Stimulated activated CD4-positive, alpha-beta T cell treated with anti-CD3 and anti-CD28 coated beads, Interleukin-15, amount 100 ng/mL, for 24 hours (primary cell): Measurements from ENCODE around the gene CDH4.

ENCODE experiments used
- DNase-seq: peaks from one replicate; pipeline ENCODE4 v3.0.0-alpha.2; 2020

Gene CDH4

GRCh38 chr20:61803915-61804751 is 552.1 kb downstream of the CDH4 start:
- DNase-seq = peak; percentile 7

DNA sequence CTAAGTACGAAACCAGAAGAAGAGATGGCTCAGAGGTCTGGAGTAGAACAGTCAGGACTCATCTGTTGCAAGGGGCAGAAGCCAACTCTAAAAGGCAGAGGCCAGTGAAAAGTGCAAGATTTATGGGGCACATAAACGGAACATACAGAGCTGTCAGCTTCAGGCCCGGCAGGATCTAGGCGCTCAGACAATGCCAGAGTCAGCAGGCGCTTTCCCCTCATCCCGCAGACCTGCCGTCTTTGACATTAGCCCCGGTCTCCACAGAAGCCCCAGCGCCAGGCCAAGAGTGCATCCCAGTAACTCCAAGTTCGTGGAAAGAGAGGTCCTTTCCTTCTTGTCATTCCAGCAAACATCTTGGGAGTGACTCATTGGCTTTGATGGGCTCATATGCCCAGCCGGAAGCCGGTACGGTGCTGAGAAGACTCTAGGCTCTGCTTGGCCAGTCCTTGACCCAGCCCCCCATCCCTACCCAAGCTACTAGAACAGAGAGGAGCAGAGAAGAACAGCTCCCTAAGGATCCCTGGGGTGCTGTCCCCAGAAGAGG is 552.8 kb downstream of the CDH4 start:
- DNase-seq = no peak

GRCh38 chr20:61805365-61805764 is 553.3 kb downstream of the CDH4 start:
- no peak for DNase-seq

DNA sequence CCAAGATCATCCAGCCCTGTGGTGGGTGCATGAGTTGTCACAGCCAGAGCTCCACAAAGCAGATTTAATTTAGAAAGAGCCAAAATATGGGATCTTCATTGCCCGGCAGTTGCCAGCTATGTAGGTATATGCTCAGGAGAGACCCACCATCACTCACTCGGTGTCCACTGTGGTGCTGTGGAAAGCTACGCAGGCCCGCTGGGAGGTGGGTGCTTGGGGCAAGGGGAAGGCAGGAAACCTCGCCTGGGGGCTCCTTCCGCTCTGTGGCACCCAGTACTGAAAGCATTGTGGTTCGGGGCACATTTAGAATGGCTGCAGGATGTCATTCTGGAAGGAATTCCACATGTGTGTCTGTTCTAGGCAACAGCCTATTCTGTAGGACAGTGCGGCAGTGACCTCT is 553.7 kb downstream of the CDH4 start:
- DNase-seq = no peak

DNA sequence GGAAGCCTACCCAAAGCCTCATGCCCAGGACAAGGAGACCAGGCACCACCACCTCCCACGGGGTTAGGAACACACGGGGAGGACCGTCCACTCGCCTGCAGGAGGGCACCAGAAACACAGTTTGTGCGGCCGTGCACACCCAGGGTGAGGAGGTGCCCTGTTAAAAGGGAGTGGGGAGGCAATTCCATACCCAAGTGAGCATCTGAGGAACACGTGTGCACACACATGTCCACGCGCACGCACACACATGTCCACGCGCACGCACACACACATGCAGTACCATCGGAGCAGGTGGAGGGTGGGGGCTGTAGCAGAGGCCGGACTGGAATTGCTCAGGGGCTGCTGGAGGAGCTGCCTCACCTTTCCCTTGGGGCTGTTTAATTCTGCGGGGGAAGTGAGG is 554.3 kb downstream of the CDH4 start:
- DNase-seq = no peak

- no peak for DNase-seq
These were observed 554.9 kb downstream of the CDH4 start for GRCh38 chr20:61806995-61807394.

- DNase-seq = no peak
These were observed 555.6 kb downstream of the CDH4 start for GRCh38 chr20:61807471-61808160.

GRCh38 chr20:61808447-61808846 is 556.4 kb downstream of the CDH4 start:
- no peak for DNase-seq

DNA sequence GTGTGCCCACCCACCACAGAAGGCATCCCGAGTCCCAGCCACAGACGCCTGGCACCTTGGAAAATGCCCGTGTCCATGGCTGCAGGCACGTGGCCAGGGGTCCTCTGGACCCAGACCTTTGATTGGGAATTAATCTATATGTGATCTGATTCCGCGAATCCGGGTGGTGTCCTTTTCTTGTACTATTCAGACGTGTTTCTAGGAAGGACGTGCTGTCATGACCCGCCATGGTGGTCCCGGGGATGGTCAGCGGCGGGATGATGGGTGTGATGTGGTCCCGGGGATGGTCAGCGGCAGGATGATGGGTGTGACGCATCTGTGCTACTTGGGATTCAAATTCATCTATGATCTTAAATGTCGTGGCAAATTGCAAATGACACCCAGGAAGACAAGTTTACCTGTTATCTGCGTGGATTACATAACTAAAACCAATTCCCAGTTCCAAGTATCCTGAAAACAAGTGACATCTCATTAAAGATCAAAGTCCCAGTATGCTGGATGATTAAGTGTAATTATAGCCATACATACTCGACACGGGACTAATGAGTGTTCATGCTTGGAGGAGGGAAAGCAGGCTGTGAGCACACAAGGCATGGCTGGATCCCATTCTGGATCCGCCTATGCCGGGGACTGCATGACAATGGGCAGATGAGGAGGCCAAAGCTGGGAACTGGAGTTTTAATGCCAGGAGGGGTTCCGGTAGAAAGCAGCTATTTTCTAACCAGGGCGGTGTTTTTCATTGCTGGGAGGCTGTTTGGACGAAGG is 557.1 kb downstream of the CDH4 start:
- no peak for DNase-seq

DNA sequence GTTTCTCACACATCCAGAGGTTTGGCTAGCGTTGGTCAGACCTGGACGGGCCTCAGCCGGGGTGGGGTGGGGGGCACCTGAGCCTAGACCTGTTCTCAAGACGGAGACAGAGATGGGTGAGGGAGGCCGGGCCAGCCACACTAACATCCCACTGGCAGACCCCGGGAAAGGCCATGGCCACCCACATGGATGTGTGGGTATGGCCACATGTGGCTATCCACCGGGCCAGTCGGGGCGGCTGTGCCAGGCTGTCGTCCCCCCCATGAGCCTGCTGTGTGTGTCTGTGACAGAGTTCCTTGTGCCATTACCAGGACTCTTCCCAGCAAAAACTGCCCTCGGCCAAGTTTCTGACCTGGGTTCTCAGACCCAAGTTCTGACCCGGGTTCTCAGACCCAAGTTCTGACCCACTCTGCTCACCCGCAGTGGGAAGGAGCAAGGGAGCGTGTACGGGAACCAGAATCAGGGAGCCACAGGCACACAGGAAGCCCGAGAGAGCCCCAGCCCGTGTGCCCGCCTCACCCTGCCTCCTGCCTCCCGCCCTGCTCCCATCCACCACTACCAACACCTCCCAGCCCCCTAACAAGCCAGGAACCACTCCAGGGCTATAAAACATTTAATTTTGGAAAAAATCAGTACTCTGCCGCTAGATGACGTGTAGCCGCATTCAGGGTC is 558.1 kb downstream of the CDH4 start:
- no peak for DNase-seq

DNA sequence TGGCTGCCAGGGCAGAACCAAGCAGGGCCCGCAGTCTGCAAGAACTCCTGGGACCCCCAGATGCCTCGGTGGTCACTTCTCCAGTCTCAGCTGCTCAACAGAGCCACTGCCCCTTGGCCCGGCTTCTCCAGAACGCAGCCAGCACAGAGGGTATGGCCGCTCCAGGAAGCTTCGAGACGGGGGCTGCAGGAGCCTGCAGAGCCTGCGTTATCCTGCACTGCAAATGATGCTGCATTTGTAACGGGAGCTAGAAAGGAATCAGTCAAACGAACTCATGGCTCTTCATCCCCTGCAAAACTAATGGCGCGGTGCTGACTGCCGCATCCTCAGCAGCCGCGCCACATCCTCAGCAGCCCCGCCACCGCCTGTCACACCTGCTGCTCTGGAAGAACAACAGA is 558.7 kb downstream of the CDH4 start:
- DNase-seq = no peak

- no peak for DNase-seq
These were observed 559.1 kb downstream of the CDH4 start for GRCh38 chr20:61811166-61811565.

DNA sequence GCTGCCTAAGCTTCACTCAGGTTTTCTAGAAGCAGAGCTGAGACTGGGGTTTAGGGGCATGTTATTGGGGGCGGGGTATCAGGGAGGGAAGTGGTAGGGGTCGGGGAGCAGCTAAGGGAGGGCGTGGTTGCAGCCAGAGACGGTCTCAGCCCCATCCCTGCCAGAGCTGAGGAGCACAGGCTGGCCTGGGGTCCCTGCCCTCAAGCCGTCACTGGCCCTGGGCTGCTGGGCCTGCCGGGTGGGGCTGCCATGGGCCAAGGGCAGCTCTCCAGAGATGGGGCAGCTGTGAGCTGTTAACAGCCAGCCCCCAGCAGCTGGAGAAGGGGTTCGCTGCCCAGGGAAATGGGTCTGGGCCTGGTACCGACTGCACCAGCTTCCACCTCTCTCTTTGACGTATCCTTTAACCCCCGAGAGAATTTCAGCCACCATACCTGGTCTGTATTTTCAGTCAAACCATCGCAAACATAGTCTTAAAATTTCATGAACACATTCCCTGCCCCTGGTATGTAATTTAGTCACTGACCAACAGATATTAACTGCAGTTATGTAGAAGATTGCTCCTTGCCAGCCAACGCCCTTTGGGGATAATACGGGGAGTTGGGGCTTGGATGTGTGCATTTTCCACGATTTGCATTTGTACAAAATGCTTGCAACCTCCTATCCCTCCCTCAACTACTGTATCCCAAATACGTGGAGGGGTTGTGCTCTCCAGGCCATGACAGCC is 560.2 kb downstream of the CDH4 start:
- no peak for DNase-seq

GRCh38 chr20:61812845-61813485 is 560.9 kb downstream of the CDH4 start:
- DNase-seq = no peak

DNA sequence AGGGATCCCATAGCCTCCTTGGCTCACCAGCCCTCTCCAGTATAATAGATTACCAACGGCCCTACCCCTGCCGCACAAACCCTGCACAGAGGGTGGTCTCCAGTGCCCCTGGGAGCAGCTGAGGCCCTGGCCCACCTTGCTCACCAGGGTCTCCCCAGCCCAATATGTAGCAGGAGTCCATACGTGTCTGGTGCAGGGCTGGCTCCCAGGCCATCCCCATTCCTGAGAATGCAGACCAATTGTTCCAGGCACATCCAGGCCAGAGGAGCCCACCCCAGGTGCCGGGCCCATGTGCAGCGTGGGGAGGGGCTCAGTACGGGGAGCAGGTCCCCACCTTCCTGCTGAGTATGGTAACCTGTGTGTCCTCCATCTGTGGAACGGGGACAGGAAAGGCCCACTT is 561.7 kb downstream of the CDH4 start:
- DNase-seq = no peak

GRCh38 chr20:61814244-61814643 is 562.2 kb downstream of the CDH4 start:
- DNase-seq = no peak

- DNase-seq = no peak
These were observed 562.7 kb downstream of the CDH4 start for GRCh38 chr20:61814726-61815125.

DNA sequence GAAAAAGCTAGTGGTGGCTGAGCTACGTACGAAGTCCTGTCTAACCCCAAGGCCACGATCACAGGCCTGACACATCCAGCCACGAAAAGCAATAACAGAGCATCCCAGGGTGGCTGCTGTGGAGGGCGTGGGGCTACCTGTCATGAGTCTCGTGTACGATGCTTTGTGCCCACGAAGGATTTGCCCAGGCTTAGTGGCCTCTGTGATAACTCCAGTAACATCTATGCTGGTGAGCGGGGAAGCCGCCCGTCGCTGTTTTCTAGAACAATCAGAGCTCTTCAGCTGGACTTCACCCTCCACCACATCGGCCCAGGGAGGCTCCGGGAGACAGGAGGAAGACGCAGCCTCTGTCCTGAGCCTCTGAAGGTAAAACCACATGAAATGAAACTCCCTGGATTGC is 563.1 kb downstream of the CDH4 start:
- DNase-seq = no peak

DNA sequence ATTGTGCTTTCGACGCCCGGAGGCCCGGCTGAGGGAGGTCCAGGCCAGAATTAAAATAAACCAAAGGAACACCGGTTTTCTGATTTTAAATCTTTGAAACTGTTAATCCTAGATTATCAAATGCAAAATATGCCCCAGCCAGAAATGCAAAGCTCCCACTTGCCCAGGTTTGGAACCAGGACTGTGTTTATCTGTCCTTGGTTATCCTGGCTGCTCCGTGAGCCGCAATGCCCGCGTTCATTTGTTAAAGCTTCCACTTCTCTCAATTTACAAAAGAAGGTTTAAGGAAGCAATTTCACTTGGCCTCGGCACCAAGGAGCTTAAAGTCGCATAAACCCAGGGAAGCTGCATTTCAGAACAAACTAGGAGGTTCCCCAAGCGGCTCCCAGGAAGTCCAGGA is 563.6 kb downstream of the CDH4 start:
- DNase-seq = no peak

GRCh38 chr20:61816606-61817460 is 564.8 kb downstream of the CDH4 start:
- no peak for DNase-seq

DNA sequence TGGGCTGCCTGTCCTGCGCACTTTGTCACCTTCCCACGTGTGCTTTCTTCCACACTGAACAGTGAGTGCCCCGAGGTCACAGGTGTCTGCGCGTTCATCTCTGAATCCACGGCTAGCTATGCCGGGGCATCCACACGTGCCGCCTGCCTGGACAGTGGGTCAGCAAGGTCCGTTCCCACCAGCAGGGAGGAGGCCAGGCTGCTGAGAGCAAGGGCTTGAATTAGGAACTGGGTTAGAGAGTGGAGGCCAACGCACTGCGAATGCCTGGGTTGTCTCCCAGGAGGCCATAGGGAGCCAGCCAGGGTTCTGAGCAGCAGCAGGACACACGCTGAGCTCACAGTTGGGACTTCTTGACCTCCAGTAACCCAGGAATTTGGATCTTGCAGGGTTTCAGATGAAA is 565.5 kb downstream of the CDH4 start:
- no peak for DNase-seq
